HEK293T (cell line): ENCODE data around the gene CRIP1.

Experiments
- ARNT ChIP-seq: fragments of 450-650 bp; IDR thresholded peaks from 2 replicates; pipeline ENCODE4 v1.6.1; 2017; ENCODE audit warnings: mild to moderate bottlenecking
- BHLHE40 ChIP-seq: fragments of 450-650 bp; IDR thresholded peaks from 2 replicates; pipeline ENCODE4 v1.6.1; 2016; ENCODE audit warnings: mild to moderate bottlenecking, moderate library complexity, borderline replicate concordance
- ELF4 ChIP-seq: fragments of 450-650 bp; IDR thresholded peaks from 2 replicates; pipeline ENCODE4 v1.6.1; 2017; ENCODE audit warnings: antibody characterized with exemption
- FOXA1 ChIP-seq: fragments of 450-650 bp; IDR thresholded peaks from 2 replicates; pipeline ENCODE4 v1.6.1; 2016; ENCODE audit warnings: mild to moderate bottlenecking
- FOXM1 ChIP-seq: fragments of 450-650 bp; IDR thresholded peaks from 2 replicates; pipeline ENCODE4 v1.6.1; 2017; ENCODE audit warnings: mild to moderate bottlenecking, borderline replicate concordance
- HDGF ChIP-seq: fragments of 450-650 bp; IDR thresholded peaks from 2 replicates; pipeline ENCODE4 v1.6.1; 2017; ENCODE audit warnings: antibody characterized with exemption, borderline replicate concordance
- L3MBTL2 ChIP-seq: fragments of 450-650 bp; conservative IDR thresholded peaks from 2 replicates; pipeline ENCODE4 v1.6.1; 2016; ENCODE audit warnings: mild to moderate bottlenecking
- NFRKB ChIP-seq: fragments of 450-650 bp; IDR thresholded peaks from 2 replicates; pipeline ENCODE4 v1.6.1; 2016; ENCODE audit warnings: mild to moderate bottlenecking, moderate library complexity
- PKNOX1 ChIP-seq: fragments of 450-650 bp; IDR thresholded peaks from 2 replicates; pipeline ENCODE4 v1.6.1; 2016
- SP1 ChIP-seq: fragments of 450-650 bp; IDR thresholded peaks from 2 replicates; pipeline ENCODE4 v1.6.1; 2017
- SUZ12 ChIP-seq: fragments of 450-650 bp; IDR thresholded peaks from 2 replicates; pipeline ENCODE4 v1.6.1; 2016; ENCODE audit warnings: mild to moderate bottlenecking
- TARDBP ChIP-seq: fragments of 450-650 bp; IDR thresholded peaks from 2 replicates; pipeline ENCODE4 v1.6.1; 2016
- ZNF384 ChIP-seq: fragments of 450-650 bp; IDR thresholded peaks from 2 replicates; pipeline ENCODE4 v1.6.1; 2016

- TF ChIP-seq FOXM1 (no peak), SUZ12 (no peak), PKNOX1 (no peak), FOXA1 (no peak), SP1 (no peak), ZNF384 (no peak), BHLHE40 (no peak), HDGF (no peak), ARNT (no peak), ELF4 (no peak), TARDBP (no peak), NFRKB (no peak), L3MBTL2 (no peak)
These were observed 15.3 kb upstream of the CRIP1 start for GRCh38 chr14:105471297-105471821.
